Subcutaneous abdominal adipose tissue (tissue), 5 donors: ENCODE data around the gene LIPT2.

Experiments
- H3K27ac ChIP-seq: one replicate; pipeline ENCODE4 v1.7.0; 2013; ENCODE audit warnings: low read depth, mild to moderate bottlenecking, inconsistent platforms, low read length, moderate library complexity
- H3K27me3 ChIP-seq, 5 donors: one replicate each; pipeline ENCODE4 v1.7.0; 2013; ENCODE audit warnings: low read length in 5 of 5, inconsistent platforms in 1 of 5; ENCODE audit not compliant: control insufficient read depth in 5 of 5, insufficient read depth in 4 of 5
- H3K36me3 ChIP-seq, 5 donors: one replicate each; pipeline ENCODE4 v1.7.0; 2013; ENCODE audit warnings: low read length in 5 of 5; ENCODE audit not compliant: control insufficient read depth in 5 of 5, insufficient read depth in 5 of 5
- H3K4me1 ChIP-seq, 5 donors: one replicate each; pipeline ENCODE4 v1.7.0; 2013; ENCODE audit warnings: low read length in 5 of 5, mild to moderate bottlenecking in 3 of 5, moderate library complexity in 1 of 5; ENCODE audit not compliant: control insufficient read depth in 5 of 5, insufficient read depth in 5 of 5
- H3K4me3 ChIP-seq, 5 donors: one replicate each; pipeline ENCODE4 v1.7.0; 2013; ENCODE audit warnings: low read length in 5 of 5, low read depth in 1 of 5
- H3K9ac ChIP-seq, 5 donors: one replicate each; pipeline ENCODE4 v1.7.0; 2013; ENCODE audit warnings: low read length in 5 of 5, mild to moderate bottlenecking in 4 of 5, moderate library complexity in 3 of 5
- H3K9me3 ChIP-seq, 5 donors: one replicate each; pipeline ENCODE4 v1.7.0; 2013; ENCODE audit warnings: low read length in 5 of 5; ENCODE audit not compliant: control insufficient read depth in 5 of 5
- donor health status: healthy.
- donor health status: healthy.
- donor health status: healthy.
- donor health status: healthy.
- donor health status: healthy.

LIPT2 gene

GRCh38 chr11:74505911-74506310, 12.4 kb upstream of the LIPT2 start:
- no peak overlapping the region for H3K4me3 ChIP-seq

GRCh38 chr11:74504100-74504691, 10.7 kb upstream of the LIPT2 start:
- no peak overlapping the region for H3K9ac ChIP-seq
- no peak overlapping the region for H3K4me3 ChIP-seq
- no peak overlapping the region for H3K27ac ChIP-seq
- peaks cover 0 to 4% (median 0%) of the 10 kb centered on the region in 5 donors for H3K9me3 ChIP-seq
- no peaks in the 10 kb centered on the region for H3K36me3 ChIP-seq
- no peaks in the 10 kb centered on the region for H3K27me3 ChIP-seq
- H3K4me1 ChIP-seq, result no peaks in the 10 kb centered on the region

More at GRCh38 chr11:74505911-74506310, 12.4 kb upstream of the LIPT2 start:
- H3K9me3 ChIP-seq, result peaks cover 0 to 4% (median 0%) of the 10 kb centered on the region in 5 donors
- H3K36me3 ChIP-seq, result no peaks in the 10 kb centered on the region
- H3K9ac ChIP-seq, result no peak overlapping the region
- no peaks in the 10 kb centered on the region for H3K27me3 ChIP-seq
- no peak overlapping the region for H3K27ac ChIP-seq
- H3K4me1 ChIP-seq, result no peaks in the 10 kb centered on the region

GRCh38 chr11:74494916-74495315, 1.4 kb upstream of the LIPT2 start:
- no peaks in the 10 kb centered on the region for H3K27me3 ChIP-seq

GRCh38 chr11:74493791-74494630, 487 bp upstream of the LIPT2 start:
- peak overlapping the region; percentile 78 to 94 (median 83) for H3K4me3 ChIP-seq
- peaks cover 0 to 3% (median 0%) of the 10 kb centered on the region in 5 donors for H3K9me3 ChIP-seq
- H3K4me1 ChIP-seq, result peaks cover 4 to 15% (median 11%) of the 10 kb centered on the region in 5 donors
- H3K36me3 ChIP-seq, result no peaks in the 10 kb centered on the region
- peak overlapping the region; percentile 45 to 86 (median 70) for H3K9ac ChIP-seq
- no peaks in the 10 kb centered on the region for H3K27me3 ChIP-seq
- H3K27ac ChIP-seq, result peak overlapping the region; percentile 83

More at GRCh38 chr11:74494916-74495315, 1.4 kb upstream of the LIPT2 start:
- H3K9me3 ChIP-seq, result peaks cover 0 to 3% (median 0%) of the 10 kb centered on the region in 5 donors
- peaks cover 4 to 15% (median 11%) of the 10 kb centered on the region in 5 donors for H3K4me1 ChIP-seq
- no peak overlapping the region for H3K9ac ChIP-seq
- H3K36me3 ChIP-seq, result no peaks in the 10 kb centered on the region
- no peak overlapping the region for H3K4me3 ChIP-seq
- no peak overlapping the region for H3K27ac ChIP-seq

GRCh38 chr11:74492084-74492483, 1.4 kb downstream of the LIPT2 start:
- Histone ChIP-seq H3K9me3 (peaks cover 0 to under 1% (median 0%) of the 10 kb centered on the region in 5 donors), H3K4me3 (no peak overlapping the region), H3K9ac (no peak overlapping the region), H3K36me3 (no peaks in the 10 kb centered on the region), H3K4me1 (peaks cover 4 to 15% (median 11%) of the 10 kb centered on the region in 5 donors), H3K27me3 (no peaks in the 10 kb centered on the region), H3K27ac (no peak overlapping the region)

- H3K27ac ChIP-seq, result no peak overlapping the region
- no peak overlapping the region for H3K4me3 ChIP-seq
- H3K9me3 ChIP-seq, result no peaks in the 10 kb centered on the region
- peaks cover 4 to 15% (median 11%) of the 10 kb centered on the region in 5 donors for H3K4me1 ChIP-seq
- no peaks in the 10 kb centered on the region for H3K27me3 ChIP-seq
- H3K9ac ChIP-seq, result no peak overlapping the region
- H3K36me3 ChIP-seq, result no peaks in the 10 kb centered on the region
Measured at GRCh38 chr11:74490941-74491340, 2.6 kb downstream of the LIPT2 start.

- Histone ChIP-seq H3K9ac (no peak overlapping the region), H3K4me1 (peaks cover 0 to 6% (median 3%) of the 10 kb centered on the region in 5 donors), H3K36me3 (no peaks in the 10 kb centered on the region), H3K9me3 (no peaks in the 10 kb centered on the region), H3K27me3 (no peaks in the 10 kb centered on the region), H3K27ac (no peak overlapping the region), H3K4me3 (no peak overlapping the region)
Measured at GRCh38 chr11:74487875-74488274, 5.6 kb downstream of the LIPT2 start.

GRCh38 chr11:74485868-74486267, 7.7 kb downstream of the LIPT2 start:
- Histone ChIP-seq H3K36me3 (no peaks in the 10 kb centered on the region), H3K4me3 (no peak overlapping the region), H3K9me3 (no peaks in the 10 kb centered on the region), H3K27me3 (no peaks in the 10 kb centered on the region), H3K27ac (no peak overlapping the region), H3K9ac (no peak overlapping the region), H3K4me1 (no peaks in the 10 kb centered on the region)

- Histone ChIP-seq H3K4me1 (no peaks in the 10 kb centered on the region), H3K36me3 (no peaks in the 10 kb centered on the region), H3K4me3 (no peak overlapping the region), H3K27me3 (no peaks in the 10 kb centered on the region), H3K9ac (no peak overlapping the region), H3K9me3 (no peaks in the 10 kb centered on the region), H3K27ac (no peak overlapping the region)
Measured at GRCh38 chr11:74480688-74481417, 12.7 kb downstream of the LIPT2 start.

GRCh38 chr11:74479732-74480123, 13.8 kb downstream of the LIPT2 start:
- Histone ChIP-seq H3K27me3 (no peaks in the 10 kb centered on the region), H3K36me3 (no peaks in the 10 kb centered on the region), H3K27ac (no peak overlapping the region), H3K4me1 (no peaks in the 10 kb centered on the region), H3K4me3 (no peak overlapping the region), H3K9ac (no peak overlapping the region), H3K9me3 (no peaks in the 10 kb centered on the region)
